NB4 (cell line): ENCODE measurements around the gene CLEC10A.
"Not testable (repeated sequence)": the region's sequence is repeated elsewhere in the genome, so short reads cannot be mapped to it uniquely, and the experiment has no call there.

Experiments used
- DNase-seq: peaks from one replicate; pipeline ENCODE4 v3.0.0; 2010; ENCODE audit warnings: low read depth
- H3K4me3 ChIP-seq: one replicate; pipeline ENCODE4 v1.5.1; 2011; ENCODE audit warnings: mild to moderate bottlenecking, low read depth, low read length, moderate library complexity
- CTCF ChIP-seq: IDR thresholded peaks from one replicate; pipeline ENCODE4 v1.5.1; 2012; ENCODE audit warnings: low read depth, low read length
- MAX ChIP-seq: IDR thresholded peaks from 2 replicates; pipeline ENCODE4 v1.6.1; 2011; ENCODE audit warnings: low read depth, low read length
- MYC ChIP-seq: IDR thresholded peaks from 2 replicates; pipeline ENCODE4 v1.6.1; 2011; ENCODE audit warnings: low read depth, low read length
- POLR2A ChIP-seq: IDR thresholded peaks from 2 replicates; pipeline ENCODE4 v1.6.1; 2011; ENCODE audit warnings: mild to moderate bottlenecking; ENCODE audit not compliant: insufficient read length; ENCODE audit errors: extremely low read depth

Gene CLEC10A

DNA sequence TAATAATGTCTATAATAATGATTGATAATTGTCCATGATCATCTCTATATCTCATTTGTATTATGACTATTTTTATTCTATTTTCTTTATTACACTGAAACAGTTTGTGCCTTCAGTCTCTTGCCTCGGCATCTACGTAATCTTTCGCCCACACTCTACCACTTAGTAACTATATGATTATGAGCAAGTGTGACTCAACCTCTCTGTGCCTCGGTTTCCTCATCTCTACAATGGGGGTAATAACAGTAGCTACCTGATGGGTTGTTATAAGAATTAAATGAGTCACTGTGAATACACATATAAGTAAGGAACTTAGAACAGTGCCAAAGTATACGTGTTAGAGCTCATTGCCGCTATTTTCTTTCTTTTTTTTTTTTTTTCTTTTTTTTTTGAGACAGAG, 32.5 kb downstream of the CLEC10A start:
- no peak overlapping the region for H3K4me3 ChIP-seq
- no peak for TF ChIP-seq MAX
- TF ChIP-seq POLR2A = no peak
- TF ChIP-seq CTCF = no peak
- TF ChIP-seq MYC = no peak
- no peak for DNase-seq

DNA sequence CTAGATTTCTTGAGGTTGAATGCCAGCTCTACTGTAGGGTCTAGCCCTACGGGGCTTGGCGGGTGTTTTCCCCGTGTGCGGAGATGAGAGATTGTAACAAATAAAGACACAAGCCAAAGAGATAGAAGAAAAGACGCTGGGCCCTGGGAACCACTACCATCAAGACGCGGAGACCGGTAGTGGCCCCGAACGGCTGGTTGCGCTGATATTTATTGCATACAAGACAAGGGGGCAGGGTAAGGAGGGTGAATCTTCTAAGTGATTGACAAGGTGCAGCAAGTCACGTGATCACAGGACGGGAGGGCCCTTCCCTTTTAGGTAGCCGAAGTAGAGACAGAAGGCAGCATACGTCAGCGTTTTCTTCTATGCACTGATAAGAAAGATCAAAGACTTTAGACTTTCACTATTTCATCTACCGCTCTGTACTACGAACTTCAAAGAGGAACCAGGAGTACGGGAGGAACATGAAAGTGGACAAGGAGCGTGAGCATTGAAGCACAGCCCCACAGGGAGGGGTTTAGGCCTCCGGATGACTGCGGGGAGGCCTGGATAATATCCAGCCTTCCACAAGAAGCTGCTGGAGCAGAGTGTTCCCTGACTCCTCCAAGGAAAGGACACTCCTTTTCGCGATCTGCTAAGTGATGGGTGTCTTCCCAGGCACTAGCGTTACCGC, 33.2 kb downstream of the CLEC10A start:
- DNase-seq, H3K4me3 ChIP-seq: not testable (repeated sequence)

GRCh38 chr17:7046127-7046724, 33.8 kb downstream of the CLEC10A start:
- TF ChIP-seq MYC (no peak), CTCF (no peak), MAX (no peak), POLR2A (no peak)
- H3K4me3 ChIP-seq = no peak overlapping the region
- DNase-seq = no peak

GRCh38 chr17:7045492-7046126, 34.4 kb downstream of the CLEC10A start:
- peak; percentile 76 for DNase-seq
- peak; percentile 57 for TF ChIP-seq CTCF
- TF ChIP-seq POLR2A = no peak
- no peak for TF ChIP-seq MYC
- H3K4me3 ChIP-seq = no peak overlapping the region

DNA sequence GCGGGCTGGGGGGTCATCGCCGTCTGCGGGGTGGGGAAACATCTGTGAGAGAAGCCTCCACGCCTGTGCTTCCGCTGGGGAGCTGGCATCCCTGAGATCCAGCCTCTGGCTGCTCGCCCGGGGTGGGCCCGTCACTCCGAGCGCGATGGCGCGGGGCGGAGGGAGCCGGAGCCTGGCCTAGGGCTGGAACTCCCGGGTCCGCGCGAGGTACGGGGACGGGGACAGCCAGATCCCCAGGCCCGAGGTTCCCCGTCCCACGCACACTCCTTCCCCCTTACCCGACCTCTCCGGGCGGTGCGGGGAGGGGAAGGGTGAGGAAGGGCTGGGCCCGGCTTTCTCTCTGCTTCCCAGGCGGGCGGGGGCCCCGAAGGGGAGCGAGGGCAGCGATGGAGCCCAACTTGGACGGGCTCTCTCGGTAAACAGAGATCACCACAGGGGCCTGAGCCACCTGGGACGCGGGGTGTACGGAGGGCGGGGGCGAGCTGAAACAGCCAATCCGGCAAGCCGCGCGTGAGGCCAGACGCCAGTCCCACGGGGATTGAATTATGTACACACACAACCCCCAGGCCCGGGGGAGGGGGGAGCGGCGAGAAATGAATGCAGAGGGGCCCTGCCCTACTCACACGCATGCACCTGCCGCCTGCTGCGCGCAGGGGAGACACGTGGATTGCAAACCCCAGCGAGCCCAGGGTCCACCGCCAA, 36.4 kb downstream of the CLEC10A start, which contains the start of gene SLC16A11:
Gene SLC16A11, minus strand, starts transcription at position 596 of the 702 bp plus-strand sequence. Its CDS starts 579 bp downstream, at position 17.
- TF ChIP-seq CTCF = no peak
- TF ChIP-seq POLR2A = no peak
- no peak for TF ChIP-seq MYC
- TF ChIP-seq MAX = no peak
- DNase-seq = peak; percentile 54
- H3K4me3 ChIP-seq = no peak within 1 kb of the TSS

DNA sequence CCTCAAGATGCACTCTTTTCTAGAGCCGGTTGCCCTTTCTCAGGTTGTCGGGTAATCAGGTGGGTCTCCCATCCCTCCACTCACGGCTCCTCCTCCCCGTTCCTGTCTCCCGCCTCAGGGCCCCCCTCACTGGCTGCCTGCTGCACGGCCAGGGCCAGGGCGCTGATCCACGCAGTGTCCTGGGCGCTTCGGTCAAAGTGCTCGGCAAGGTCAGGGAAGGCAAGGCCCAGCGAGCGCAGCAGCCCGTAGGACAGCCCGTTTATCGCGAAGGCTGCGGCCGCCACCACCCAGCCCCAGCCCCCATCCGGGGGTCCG, 36.9 kb downstream of the CLEC10A start:
- H3K4me3 ChIP-seq = no peak overlapping the region
- no peak for DNase-seq
- no peak for TF ChIP-seq POLR2A
- no peak for TF ChIP-seq MAX
- TF ChIP-seq MYC = no peak
- TF ChIP-seq CTCF = no peak
